GM21717 (cell line): ENCODE data around the gene HDAC4.

Experiments
- ATAC-seq: cut with Tn5 transposase; IDR thresholded peaks from one replicate; pipeline ENCODE4 v1.9.1; 2021; ENCODE audit warnings: mild to moderate bottlenecking, moderate library complexity; ENCODE audit not compliant: unreplicated experiment

Gene HDAC4

GRCh38 chr2:239244625-239245024, 156.2 kb downstream of the HDAC4 start:
- no peak for ATAC-seq

GRCh38 chr2:239241431-239241960, 159.3 kb downstream of the HDAC4 start:
- no peak for ATAC-seq

- no peak for ATAC-seq
Observed at GRCh38 chr2:239240414-239240881, 160.4 kb downstream of the HDAC4 start.

- ATAC-seq = no peak
Observed at GRCh38 chr2:239239607-239240413, 161.0 kb downstream of the HDAC4 start.

DNA sequence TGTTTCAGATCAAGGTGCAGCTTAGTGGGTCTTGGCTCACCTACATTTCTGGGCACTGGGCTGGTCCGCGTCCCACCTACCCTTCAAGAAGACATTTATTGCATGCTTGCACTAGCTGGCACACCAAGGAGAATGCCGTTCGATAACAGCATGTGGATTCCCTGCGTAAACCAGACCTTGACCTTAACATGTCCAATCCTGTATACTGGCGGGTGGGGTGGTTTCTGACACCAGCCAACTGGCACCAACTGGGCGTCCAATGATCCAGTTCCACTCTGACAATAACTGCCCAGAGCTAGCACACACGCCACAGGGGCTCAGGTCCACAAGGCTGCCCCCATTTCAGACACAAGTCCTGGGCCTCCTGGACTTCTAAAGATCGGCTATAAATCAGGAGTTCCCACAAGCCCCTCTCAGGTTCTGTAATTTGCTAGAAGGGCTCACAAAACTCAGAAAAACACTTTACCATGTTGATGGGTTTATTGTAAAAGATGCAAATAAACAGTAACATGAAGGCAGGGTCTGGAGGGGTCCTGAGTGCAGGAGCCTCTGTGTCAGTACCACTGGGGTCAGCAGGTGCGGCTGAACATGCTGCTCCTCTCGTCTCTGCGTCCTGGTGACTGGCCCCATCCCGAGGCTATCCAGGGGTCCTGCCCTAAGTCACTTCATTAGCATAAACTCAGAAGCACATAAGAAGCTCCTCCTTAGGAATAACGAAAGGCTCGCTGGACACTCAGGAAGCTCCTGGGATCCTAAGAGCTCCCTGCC, 161.8 kb downstream of the HDAC4 start:
- no peak for ATAC-seq

DNA sequence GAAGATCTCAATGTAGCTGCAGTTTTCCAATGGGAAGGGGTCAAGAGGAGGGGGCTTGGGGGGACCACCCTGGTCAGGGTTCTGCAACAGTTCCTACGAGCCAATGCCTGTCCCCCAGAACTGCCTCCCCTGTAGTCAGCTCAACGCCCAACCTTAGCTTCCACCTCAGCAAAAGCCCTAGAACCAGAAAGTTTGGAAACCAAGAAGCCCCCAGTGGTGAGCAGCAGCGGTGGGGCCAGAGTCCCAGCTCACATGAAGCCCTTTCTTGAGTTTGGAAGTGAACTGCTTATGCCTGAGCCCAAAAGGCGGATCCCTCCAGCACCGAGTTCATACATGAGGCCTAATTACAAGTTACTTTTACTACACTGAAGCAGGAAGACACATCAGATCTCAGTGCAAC, 162.4 kb downstream of the HDAC4 start:
- no peak for ATAC-seq

DNA sequence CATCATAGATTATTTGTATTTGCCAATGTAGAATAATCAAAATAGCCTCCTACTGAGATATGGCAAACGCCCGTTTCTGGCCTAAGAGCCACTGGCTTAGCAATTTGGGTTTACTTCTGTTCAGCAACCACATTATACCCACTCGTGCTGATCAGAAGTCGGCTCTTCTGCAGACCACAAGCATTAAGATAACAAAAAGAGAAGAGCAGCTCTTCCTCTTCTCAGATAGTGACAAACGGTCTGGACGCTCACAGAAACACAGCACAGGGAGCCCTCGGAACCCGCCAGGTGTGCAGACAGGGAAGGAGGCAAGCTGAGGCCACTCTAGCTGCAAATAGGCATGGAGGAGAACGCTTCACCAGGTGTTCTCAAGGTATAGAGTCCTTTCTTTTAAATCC, 164.0 kb downstream of the HDAC4 start:
- no peak for ATAC-seq

GRCh38 chr2:239236043-239236807, 164.6 kb downstream of the HDAC4 start:
- ATAC-seq = no peak

DNA sequence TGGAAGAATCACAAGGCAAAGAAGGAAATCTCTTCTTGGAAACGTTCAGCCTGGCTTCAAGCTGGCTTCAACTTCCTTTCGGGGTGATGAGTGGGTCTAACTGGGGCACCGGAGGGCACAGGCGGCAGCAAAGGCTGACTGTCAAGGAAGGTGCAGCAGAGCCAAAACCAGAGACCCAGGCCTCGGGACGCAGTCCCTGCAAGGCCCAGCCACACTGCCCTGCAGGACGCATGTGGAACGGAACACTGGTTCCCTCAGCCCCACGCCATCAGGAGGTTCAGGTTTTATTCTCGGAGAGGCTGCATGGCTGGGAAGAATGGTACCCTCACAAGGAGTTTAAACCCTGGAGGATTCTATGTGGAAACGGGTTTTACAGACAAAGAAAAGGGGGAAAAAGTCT, 165.5 kb downstream of the HDAC4 start:
- no peak for ATAC-seq

GRCh38 chr2:239234191-239235175, 166.3 kb downstream of the HDAC4 start:
- no peak for ATAC-seq

DNA sequence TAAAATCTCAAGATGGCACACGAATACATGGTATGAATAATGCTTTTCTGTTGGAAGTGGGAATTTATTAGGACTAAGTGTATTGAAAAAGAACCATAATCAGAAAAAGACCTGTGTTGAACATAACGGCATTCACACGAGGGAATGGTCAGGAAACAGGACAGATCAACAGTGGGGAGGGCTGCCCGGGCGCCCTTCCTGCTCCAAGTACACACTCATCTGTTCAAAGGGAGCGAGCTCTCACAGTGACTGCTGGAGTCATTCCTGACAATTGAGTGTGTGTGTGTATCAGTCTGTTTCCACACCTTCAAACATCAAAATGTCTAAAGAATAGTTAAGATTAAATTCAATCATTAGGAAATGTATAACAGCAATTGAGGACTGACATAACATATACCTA, 167.2 kb downstream of the HDAC4 start:
- no peak for ATAC-seq

GRCh38 chr2:239232195-239232578, 168.6 kb downstream of the HDAC4 start:
- no peak for ATAC-seq

DNA sequence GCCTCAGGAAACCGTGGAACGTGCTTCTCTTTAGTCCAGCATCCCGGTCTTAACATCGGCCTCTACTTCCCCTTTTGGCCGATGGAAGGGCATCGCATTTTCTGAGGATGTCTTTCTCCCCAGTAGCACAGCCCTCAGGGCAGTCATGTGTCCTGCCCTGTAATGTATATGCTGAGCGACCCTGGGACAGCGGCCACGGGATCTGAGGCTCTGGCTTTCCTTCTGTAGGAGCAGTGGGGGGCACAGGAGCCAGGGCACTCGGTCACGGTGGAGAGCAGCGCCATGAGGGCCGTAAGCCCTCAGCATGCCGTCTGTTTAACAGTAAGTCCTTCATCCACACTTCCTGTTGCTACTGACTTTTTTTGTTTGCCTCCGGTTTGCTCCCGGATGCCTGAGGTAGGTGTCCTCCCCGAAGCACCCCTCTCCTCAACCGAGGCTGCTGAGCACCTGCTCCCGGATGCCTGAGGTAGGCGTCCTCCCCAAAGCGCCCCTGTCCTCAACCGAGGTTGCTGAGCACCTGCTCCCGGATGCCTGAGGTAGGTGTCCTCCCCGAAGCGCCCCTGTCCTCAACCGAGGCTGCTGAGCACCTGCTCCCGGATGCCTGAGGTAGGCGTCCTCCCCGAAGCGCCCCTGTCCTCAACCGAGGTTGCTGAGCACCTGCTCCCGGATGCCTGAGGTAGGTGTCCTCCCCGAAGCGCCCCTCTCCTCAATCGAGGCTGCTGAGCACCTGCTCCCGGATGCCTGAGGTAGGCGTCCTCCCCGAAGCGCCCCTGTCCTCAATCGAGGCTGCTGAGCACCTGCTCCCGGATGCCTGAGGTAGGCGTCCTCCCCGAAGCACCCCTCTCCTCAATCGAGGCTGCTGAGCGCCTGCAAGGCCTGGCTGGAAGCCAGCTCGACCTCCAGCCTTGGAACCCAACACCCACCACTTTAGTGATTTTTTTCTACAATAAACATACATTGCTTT, 169.3 kb downstream of the HDAC4 start:
- no peak for ATAC-seq

GRCh38 chr2:239230318-239231052, 170.3 kb downstream of the HDAC4 start:
- ATAC-seq = no peak

- ATAC-seq = no peak
Observed at GRCh38 chr2:239229545-239230279, 171.1 kb downstream of the HDAC4 start.

DNA sequence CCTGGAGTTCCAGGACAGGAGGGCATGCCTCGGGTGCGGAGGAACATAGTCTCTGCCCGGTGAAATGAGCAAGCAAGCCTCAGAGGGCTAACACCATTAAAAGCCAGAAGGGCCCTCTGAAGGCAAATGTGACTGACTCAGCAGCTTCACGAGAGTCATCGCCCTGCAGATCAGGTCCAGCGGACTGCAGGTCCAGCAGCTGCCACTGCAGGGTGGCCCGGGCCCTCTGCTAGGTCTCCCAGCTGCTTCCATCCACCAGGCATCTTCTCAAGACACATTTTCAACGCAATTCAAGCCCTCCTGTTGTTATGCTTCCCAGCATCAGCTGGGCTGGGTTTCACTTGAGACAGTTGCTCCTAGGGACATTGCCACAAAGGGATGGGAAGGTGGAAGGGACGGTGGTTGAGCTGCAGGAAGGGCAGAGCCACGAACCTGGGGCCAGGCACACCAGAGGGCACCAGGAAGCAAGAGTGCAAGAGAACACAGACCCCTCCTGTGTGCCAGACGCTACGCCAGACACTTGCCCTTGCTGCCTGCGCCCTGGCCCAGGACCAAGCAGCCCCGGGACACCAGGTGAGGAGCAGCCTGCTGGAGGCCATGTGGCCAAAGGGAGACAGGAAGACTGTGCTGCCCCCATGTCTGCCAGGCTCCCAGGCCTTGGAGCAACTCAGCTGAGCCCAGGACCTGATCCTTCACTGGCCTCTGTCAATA, 173.0 kb downstream of the HDAC4 start:
- no peak for ATAC-seq
